Gastrocnemius medialis (tissue), 4 donors: Measurements from ENCODE around the gene SNAPC2.

ENCODE experiments used
- POLR2A ChIP-seq, 2 donors: fragments of 450-650 bp; IDR thresholded peaks; one replicate each; pipeline ENCODE4 v1.6.1; 2017; ENCODE audit warnings: antibody characterized with exemption in 2 of 2, mild to moderate bottlenecking in 2 of 2, moderate library complexity in 2 of 2
- TF ChIP-seq, protein P1 (sequence below), 5 experiments: fragments of 450-650 bp in 3 of 5; fragments of 200-600 bp in 2 of 5; sonication (generic) in 2 of 5; IDR thresholded peaks in 4 of 5; conservative IDR thresholded peaks in 1 of 5; 1 replicate in 4 of 5; 2 replicates in 1 of 5; pipeline ENCODE4 v1.5.1; 2016 to 2019; ENCODE audit warnings: antibody characterized with exemption in 5 of 5, mild to moderate bottlenecking in 3 of 5, moderate library complexity in 3 of 5

DNA sequence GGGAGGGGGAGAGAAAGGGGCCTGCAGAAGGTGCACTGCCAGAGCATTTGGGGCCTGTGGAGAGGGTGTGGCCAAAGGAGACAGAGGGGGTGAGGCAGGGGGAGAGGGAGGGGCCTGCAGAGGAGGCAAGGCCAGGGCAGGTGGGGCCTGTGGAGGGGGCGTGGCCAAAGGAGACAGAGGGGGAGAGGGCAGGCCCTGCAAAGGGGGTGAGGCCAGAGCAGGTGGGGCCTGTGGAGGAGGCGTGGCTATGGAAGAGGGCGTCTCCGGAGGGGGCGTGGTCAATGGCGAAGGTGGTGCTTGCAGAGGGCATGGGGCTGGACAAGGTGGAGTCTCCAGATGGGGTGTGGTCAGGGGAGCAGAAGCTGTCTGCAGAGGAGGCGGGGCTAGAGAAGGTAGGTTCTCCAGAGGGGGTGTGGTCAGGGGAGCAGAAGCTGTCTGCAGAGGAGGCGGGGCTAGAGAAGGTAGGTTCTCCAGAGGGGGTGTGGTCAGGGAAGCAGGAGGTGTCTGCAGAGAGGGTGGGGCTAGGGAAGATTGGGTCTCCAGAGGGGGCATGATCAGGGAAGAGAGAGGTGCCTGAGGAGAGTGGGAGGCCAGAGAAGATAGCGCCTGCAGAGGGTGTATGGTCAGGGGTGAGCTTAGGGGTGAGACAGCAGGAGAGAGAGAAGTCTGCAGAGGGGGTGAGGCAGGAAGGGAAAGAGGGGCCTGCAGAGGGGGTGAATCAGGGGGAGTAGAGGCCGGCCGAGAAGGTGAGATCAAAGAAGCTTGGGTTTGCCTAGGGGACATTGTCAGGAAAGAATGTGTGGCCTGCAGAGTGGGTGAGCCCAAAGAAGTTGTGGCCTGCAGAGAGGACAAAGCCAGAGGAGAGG, 49.3 kb upstream of the SNAPC2 start:
- TF ChIP-seq POLR2A (IDR thresholded peaks at IDR 0.05) = no peak
- TF ChIP-seq, protein P1, sequence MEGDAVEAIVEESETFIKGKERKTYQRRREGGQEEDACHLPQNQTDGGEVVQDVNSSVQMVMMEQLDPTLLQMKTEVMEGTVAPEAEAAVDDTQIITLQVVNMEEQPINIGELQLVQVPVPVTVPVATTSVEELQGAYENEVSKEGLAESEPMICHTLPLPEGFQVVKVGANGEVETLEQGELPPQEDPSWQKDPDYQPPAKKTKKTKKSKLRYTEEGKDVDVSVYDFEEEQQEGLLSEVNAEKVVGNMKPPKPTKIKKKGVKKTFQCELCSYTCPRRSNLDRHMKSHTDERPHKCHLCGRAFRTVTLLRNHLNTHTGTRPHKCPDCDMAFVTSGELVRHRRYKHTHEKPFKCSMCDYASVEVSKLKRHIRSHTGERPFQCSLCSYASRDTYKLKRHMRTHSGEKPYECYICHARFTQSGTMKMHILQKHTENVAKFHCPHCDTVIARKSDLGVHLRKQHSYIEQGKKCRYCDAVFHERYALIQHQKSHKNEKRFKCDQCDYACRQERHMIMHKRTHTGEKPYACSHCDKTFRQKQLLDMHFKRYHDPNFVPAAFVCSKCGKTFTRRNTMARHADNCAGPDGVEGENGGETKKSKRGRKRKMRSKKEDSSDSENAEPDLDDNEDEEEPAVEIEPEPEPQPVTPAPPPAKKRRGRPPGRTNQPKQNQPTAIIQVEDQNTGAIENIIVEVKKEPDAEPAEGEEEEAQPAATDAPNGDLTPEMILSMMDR (IDR thresholded peaks at IDR 0.05 in 4 of 5, conservative IDR thresholded peaks at IDR 0.05 in 1 of 5) = no peak
